Measurements from ENCODE around the gene OR4C3.
"Not testable (repeated sequence)": the region's sequence is repeated elsewhere in the genome, so short reads cannot be mapped to it uniquely, and the experiment has no call there.

Gene OR4C3

DNA sequence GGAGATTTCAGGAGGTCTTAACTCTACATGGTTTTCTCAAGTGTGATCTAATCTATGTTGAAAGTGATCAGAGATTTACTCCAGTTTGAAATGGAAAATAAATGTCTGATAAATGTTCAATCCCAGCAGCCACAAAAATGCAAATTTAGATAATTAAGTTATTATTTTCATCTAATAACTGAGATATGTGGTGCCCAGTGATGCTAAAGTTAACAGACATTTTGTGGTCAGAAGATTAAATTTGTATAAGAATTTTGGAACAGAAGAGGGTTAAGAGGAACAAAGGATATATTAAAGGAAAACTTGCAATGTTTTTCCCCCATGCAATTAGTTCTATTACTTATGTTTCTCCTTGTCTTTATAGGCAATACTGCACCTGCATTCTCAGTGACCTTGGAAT, at the start of gene OR4C3:
Gene OR4C3 (plus strand): TSS at position 301 of the 400 bp plus-strand sequence. CDS start 102 bp downstream, outside the sequence.
- not testable (repeated sequence) for DNase-seq

DNA sequence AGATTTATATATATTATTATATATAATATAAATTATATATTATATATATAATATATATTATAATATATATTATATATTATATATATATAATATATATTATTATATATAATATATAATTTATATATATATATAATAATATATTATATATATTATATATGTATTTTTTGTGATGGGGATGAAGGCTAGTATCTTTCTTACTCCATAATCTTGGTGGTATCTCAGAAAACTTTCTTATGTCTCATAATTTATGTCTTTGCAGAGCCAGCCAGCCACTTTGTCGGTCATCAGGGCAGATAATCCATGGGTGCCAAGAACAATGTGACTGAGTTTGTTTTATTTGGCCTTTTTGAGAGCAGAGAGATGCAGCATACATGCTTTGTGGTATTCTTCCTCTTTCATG, 18.8 kb upstream of the OR4C3 start, which contains the start of gene OR4S1:
Gene OR4S1 (plus strand): TSS at position 301 of the 400 bp plus-strand sequence. CDS start 0 bp downstream, at position 301.
- no peak for DNase-seq

DNA sequence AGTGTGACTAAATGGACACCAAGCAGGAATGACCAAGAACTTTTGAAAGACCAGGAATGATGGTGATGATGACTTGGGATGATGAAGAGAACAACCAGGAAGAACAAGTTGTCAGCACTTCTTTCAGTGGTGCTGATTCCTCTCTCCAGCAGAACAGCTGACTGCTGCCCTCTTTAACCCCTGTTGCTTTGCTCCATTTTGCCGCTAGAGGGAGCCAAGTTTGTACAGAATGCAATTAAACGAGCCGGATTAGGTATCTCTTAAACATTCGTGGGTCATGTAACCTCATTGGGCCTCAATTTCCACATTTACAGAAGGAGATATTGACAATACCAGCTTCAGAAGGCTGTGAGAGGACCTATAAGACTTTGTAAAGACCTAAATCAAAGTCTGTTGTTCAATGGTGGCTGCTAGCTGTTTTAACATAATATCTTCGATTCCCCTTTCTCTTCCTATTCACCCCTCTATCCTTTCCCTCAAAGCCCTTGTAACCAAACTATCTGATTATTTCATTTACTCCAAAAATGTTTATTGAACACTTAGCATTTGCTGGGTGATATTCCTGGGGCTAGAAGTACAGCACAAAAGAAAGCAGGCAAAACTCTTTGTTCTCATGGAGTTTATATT, 16.8 kb upstream of the OR4C3 start:
- DNase-seq, result peak; percentile 25

DNA sequence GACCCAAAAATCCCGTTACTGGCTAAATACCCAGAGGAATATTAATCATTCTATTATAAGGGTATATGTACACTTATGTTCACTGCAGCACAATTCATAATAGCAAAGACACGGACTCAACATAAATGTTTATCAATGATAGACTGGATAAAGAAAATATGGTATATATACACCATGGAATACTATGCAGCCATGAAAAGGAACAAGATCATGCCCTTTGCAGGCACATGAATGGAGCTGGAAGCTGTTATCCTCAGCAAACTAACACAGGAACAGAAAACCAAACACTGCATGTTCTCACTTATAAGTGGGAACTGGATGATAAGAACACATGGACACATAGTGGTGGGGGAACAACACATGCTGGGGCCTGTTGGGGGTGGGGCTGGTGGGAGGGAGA, 11.1 kb upstream of the OR4C3 start:
- DNase-seq, result not testable (repeated sequence)

DNA sequence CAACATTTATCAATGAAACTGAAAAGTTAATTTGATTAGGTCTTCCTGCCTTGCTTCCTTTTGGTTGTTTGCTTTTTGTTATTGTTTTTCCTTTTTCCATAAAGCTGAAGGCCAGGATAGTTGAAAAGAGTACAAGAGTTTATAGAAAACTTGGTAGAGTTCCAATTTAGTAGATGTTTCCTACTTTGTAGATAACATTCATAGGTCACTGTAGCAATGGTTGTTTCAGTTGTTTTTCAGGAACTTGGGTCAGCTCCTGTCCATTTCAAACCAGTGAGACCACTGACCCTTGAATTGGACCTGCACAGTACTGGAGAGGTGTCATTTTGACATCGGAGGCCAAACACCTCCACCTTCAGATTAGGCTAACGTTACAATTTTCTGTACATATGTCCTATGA, 4.9 kb upstream of the OR4C3 start:
- not testable (repeated sequence) for DNase-seq

DNA sequence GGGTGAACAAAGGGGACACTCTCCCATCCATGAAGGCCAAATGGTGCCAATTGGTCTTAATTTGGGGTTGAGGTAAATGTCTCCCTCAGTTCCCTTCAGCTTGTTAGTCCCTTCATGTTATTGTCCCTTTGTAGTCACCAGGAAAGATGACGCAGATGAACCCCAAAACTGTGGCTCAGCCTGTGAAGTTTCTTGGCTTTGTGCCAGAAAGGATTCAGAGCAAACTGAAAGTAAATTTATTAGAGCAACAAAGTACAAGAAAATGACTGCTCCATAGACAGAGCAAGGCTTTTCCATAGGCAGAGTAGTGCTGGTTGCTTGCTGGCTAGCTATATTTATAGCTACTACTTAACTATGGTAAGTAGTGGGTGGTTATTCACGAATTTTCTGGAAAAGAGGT, 16.7 kb downstream of the OR4C3 start:
- no peak for DNase-seq

DNA sequence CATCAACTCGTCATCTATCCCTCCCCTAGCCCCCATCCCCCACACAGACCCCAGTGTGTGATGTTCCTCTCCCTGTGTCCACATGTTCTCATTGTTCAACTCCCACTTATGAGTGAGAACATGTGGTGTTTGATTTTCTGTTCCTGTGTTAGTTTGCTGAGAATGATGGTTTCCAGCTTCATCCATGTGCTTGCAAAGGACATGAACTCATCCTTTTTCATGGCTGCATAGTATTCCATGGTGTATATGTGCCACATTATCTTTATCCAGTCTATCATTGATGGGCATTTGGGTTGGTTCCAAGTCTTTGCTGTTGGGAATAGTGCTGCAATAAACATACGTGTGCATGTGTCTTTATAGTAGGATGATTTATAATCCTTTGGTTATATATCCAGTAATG, 17.8 kb downstream of the OR4C3 start:
- DNase-seq, result not testable (repeated sequence)

DNA sequence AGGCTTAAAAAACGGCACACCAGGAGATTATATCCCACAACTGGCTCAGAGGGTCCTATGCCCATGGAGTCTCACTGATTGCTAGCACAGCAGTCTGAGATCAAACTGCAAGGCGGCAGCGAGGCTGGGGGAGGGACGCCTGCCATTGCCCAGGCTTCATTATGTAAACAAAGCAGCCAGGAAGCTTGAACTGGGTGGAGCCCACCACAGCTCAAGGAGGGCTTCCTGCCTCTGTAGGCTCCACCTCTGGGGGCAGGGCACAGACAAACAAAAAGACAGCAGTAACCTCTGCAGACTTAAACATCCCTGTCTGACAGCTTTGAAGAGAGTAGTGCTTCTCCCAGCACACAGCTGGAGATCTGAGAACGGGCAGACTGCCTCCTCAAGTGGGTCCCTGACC, 21.6 kb downstream of the OR4C3 start:
- not testable (repeated sequence) for DNase-seq

DNA sequence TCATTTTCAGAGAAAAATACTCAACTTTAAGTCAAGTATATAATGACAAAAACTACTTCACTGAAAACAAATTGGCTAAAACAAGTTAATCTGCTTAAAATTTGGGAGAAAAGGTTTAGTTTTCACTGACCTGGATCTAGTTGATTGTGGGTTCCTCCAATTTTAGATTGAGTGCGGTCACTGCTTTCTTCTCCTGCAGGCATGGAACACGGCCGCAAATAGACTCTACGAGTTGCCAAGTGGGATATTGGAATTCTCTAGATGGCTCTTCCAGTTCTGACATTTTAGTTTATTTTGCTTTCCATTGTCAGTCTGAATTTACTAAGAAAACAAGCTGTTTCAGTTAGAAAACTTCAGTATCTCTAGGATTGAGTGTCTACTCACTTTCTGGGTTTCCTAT, 29.3 kb downstream of the OR4C3 start:
- DNase-seq, result no peak

DNA sequence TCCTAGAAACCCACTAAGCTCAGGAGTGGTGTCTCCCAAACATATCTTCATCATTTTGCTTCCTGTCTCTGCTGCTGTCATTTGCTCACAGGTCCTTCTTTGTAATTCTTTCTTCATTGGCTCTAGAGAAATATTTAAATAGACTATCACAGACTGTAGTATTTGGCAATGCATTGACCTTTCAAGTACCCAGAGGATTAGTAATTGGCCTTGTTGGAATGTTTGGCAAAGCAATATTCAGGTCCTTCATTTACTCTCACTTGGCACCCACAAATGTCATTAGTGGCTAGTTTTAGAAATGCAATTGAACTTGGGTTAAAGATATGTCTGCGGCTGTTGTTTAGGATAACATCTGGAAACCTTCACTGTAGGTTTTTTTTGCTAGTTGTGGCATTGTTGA, 30.0 kb downstream of the OR4C3 start:
- no peak for DNase-seq

DNA sequence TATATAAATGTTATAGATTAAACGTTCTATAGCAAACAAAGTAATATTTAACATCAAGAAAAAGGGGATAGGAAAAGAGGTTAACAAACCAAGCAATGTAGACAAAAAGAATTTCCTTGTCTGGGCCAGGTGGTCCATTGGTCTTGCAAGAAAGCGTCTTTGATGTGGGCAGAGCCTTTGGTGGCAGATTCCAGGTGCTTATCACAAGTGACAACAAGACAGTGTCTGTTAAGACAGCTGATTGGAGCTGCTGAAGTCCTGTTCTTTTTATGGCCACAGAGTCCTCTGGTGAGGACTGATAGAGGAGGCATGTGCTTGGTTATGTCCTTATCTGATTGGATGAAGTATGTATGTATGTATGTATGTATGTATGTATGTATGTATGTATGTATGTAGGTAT, 36.6 kb downstream of the OR4C3 start:
- DNase-seq, result not testable (repeated sequence)

DNA sequence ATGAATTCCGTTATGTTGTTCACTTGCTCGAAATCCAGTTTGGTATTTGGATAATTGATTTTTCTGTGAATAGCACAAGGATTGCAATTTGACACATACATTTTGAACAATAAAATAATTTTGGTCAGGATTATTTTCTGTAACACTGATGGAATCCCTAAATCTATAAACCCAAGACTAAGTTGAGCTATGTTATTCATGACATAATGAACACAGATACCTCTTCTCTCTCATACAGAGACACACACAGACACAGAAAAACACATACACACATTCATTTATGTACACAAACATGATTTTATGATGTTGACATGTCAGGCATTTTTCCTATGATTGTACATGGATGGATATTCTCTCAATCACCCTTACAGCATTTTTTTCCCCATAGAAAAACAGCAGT, 41.6 kb downstream of the OR4C3 start, which contains the start of gene OR4C5:
Gene OR4C5 (minus strand): TSS at position 101 of the 400 bp plus-strand sequence. CDS start 0 bp downstream, at position 101.
- no peak for DNase-seq

Measured in NCI-H526 treated with DMSO at 0.1 percent for 48 hours (cell line).